Measurements from ENCODE around the gene CD200R1.

- TF ChIP-seq POLR2A (IDR thresholded peaks at IDR 0.05; ENCODE audit: low read length) (no peak), GATA1 (IDR thresholded peaks at IDR 0.05; ENCODE audit: low read depth, low read length) (no peak)
Measured at GRCh38 chr3:113000691-113001090, 25.8 kb upstream of the CD200R1 start.

All from erythroblast (primary cell).